Esophagus muscularis mucosa (tissue), 4 donors: Measurements from ENCODE around the gene ADAM19. TPM values are rescaled to one million over a fixed set of nuclear protein-coding genes. Genes with fewer than 3 reads are reported as not detected.

Source experiments
- DNase-seq: peaks from one replicate; pipeline ENCODE4 v3.0.0-alpha.2; 2017; ENCODE audit errors: extremely low spot score
- H3K27ac ChIP-seq, 4 donors: fragments of 200-600 bp; sonication (generic); replicated peaks in 1 of 4; 1 replicate in 3 of 4; 2 replicates in 1 of 4; pipeline ENCODE4 v1.5.1; 2016 to 2019; ENCODE audit warnings: mild to moderate bottlenecking in 1 of 4
- H3K27me3 ChIP-seq, 4 donors: fragments of 200-600 bp; sonication (generic); one replicate each; pipeline versions ENCODE4 v1.5.1 to v1.6.0; 2016 to 2019
- H3K36me3 ChIP-seq, 4 donors: fragments of 200-600 bp; sonication (generic); one replicate each; pipeline ENCODE4 v1.5.1; 2016 to 2019
- H3K4me1 ChIP-seq, 4 donors: fragments of 200-600 bp; sonication (generic); one replicate each; pipeline ENCODE4 v1.5.1; 2016 to 2019
- H3K4me3 ChIP-seq, 4 donors: fragments of 200-600 bp; sonication (generic); 1 replicate in 2 of 4; 2 replicates in 2 of 4; pipeline ENCODE4 v1.5.1; 2016 to 2019; ENCODE audit warnings: mild to moderate bottlenecking in 4 of 4, moderate library complexity in 1 of 4
- H3K9me3 ChIP-seq, 4 donors: fragments of 200-600 bp; sonication (generic); 1 replicate in 3 of 4; 2 replicates in 1 of 4; pipeline ENCODE4 v1.5.1; 2016 to 2019
- EP300 ChIP-seq: sonication (generic); formaldehyde crosslinking; IDR thresholded peaks from one replicate; pipeline ENCODE4 v1.6.1; 2017; ENCODE audit warnings: antibody characterized with exemption
- POLR2A ChIP-seq: fragments of 450-650 bp; IDR thresholded peaks from one replicate; pipeline ENCODE4 v1.6.1; 2017; ENCODE audit warnings: antibody characterized with exemption, moderate library complexity, mild to moderate bottlenecking, low read depth
- POLR2AphosphoS5 ChIP-seq, 2 donors: sonication (generic); formaldehyde crosslinking; IDR thresholded peaks; one replicate each; pipeline ENCODE4 v1.6.1; 2017; ENCODE audit warnings: antibody characterized with exemption in 2 of 2
- WGBS: methylation state at CpG from one replicate; pipeline ENCODE4 v1.1.5; 2018; 5-methylcytosine and 5-hydroxymethylcytosine counted together
- intact Hi-C: fragments of 100-400 bp; cut with DNase I; formaldehyde crosslinking; loops from one replicate; pipeline ENCODE4 v1.15.1; 2023
- total RNA-seq, 4 donors: library from RNA; depleted of rRNA; stranded (reverse); fragments of >200 nt; gene quantifications; one replicate each; pipeline versions ENCODE4 v1.1.0 to v1.2.1, GENCODE V29; 2016
- TF ChIP-seq, protein P1 (sequence below), 3 experiments: fragments of 200-600 bp in 2 of 3; fragments of 450-650 bp in 1 of 3; sonication (generic) in 2 of 3; IDR thresholded peaks; one replicate each; pipeline ENCODE4 v1.5.1; 2017 to 2019; ENCODE audit warnings: antibody characterized with exemption in 3 of 3, mild to moderate bottlenecking in 2 of 3, moderate library complexity in 1 of 3

ADAM19 gene
- total RNA-seq, 4 donors from 2014 or later, result 25.0 to 43.6 (median 28.1) TPM

- Histone ChIP-seq H3K27me3 (peaks cover 0 to 3% (median 0%) of the 10 kb centered on the region in 4 donors), H3K4me3 (no peak overlapping the region), H3K36me3 (peaks cover 21 to 69% (median 21%) of the 10 kb centered on the region in 4 donors), H3K4me1 (peaks cover 10 to 64% (median 55%) of the 10 kb centered on the region in 4 donors), H3K9me3 (no peaks in the 10 kb centered on the region), H3K27ac (peak overlapping the region; percentile 60 to 84 (median 77))
- TF ChIP-seq, protein P1, sequence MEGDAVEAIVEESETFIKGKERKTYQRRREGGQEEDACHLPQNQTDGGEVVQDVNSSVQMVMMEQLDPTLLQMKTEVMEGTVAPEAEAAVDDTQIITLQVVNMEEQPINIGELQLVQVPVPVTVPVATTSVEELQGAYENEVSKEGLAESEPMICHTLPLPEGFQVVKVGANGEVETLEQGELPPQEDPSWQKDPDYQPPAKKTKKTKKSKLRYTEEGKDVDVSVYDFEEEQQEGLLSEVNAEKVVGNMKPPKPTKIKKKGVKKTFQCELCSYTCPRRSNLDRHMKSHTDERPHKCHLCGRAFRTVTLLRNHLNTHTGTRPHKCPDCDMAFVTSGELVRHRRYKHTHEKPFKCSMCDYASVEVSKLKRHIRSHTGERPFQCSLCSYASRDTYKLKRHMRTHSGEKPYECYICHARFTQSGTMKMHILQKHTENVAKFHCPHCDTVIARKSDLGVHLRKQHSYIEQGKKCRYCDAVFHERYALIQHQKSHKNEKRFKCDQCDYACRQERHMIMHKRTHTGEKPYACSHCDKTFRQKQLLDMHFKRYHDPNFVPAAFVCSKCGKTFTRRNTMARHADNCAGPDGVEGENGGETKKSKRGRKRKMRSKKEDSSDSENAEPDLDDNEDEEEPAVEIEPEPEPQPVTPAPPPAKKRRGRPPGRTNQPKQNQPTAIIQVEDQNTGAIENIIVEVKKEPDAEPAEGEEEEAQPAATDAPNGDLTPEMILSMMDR (IDR thresholded peaks at IDR 0.05), result no peak
- no peak for TF ChIP-seq EP300
- TF ChIP-seq POLR2AphosphoS5 (IDR thresholded peaks at IDR 0.05), result peak in 1 of 2 donors; percentile 12
- WGBS, result 40% methylated on average over 5 of the region's 5 CpGs
- no peak for DNase-seq
- intact Hi-C loops, result loop anchor here (1.0 to 2.0 kb wide), 2 partner anchors 45 to 112 kb away; no protein-coding TSS in a partner anchor
Observed at GRCh38 chr5:157477814-157478494, 97.6 kb downstream of the ADAM19 start.

DNA sequence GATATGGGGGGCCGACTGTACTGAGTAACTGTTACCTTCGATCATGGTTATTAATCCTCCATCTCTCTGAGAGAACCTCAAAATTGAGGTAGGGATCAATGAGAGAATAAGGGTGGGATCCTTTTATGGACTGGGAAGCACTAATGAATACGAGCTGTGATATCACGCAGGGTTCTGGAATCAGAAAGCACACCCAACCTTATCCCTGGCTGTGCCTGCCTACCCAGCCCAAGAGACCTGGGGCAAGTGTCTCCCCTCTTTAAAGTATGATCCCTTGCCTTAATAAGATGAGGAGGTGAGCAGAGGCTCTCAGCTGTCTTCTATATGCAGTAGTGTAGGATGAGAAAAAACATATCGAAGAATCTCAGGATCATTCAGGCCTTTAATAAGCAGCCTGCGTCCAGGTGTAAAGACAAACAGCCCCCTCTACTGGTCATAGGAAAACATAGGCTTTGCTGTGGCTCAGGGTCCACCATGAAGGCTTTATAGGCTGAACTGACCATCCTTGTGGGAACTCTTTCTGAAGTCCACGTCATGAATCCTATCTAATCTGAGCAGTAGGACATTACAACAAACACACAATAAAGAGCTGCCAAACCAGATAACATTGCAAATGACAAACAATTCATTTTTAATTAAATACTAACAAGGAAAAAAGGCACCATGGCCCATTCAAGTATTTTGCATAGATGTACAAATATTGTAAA is 98.7 kb downstream of the ADAM19 start:
- DNase-seq, result no peak
- H3K27me3 ChIP-seq, result peaks cover 0 to 3% (median 0%) of the 10 kb centered on the region in 4 donors

GRCh38 chr5:157475432-157475831 is 100.1 kb downstream of the ADAM19 start:
- Histone ChIP-seq H3K27me3 (peaks cover 0 to 3% (median 0%) of the 10 kb centered on the region in 4 donors), H3K36me3 (peaks cover 7 to 57% (median 11%) of the 10 kb centered on the region in 4 donors), H3K4me3 (no peak overlapping the region), H3K27ac (peak overlapping the region in 3 of 4 donors; percentile 11 to 42 (median 18)), H3K4me1 (peaks cover 10 to 67% (median 55%) of the 10 kb centered on the region in 4 donors), H3K9me3 (no peaks in the 10 kb centered on the region)
- DNase-seq, result no peak
- intact Hi-C loops, result no loop called here
- no peak for TF ChIP-seq POLR2AphosphoS5 (IDR thresholded peaks at IDR 0.05)
- TF ChIP-seq EP300, result no peak
- 89% methylated on average over 3 of the region's 3 CpGs for WGBS

More for the DNA sequence above, 98.7 kb downstream of the ADAM19 start:
- peaks cover 17 to 72% (median 24%) of the 10 kb centered on the region in 4 donors for H3K36me3 ChIP-seq
- no peaks in the 10 kb centered on the region for H3K9me3 ChIP-seq
- intact Hi-C loops, result loop anchor here (1.0 to 2.0 kb wide), 2 partner anchors 44 to 111 kb away; no protein-coding TSS in a partner anchor
- H3K4me3 ChIP-seq, result no peak overlapping the region
- peaks cover 10 to 64% (median 55%) of the 10 kb centered on the region in 4 donors for H3K4me1 ChIP-seq
- peak in 1 of 2 donors; percentile 20 for TF ChIP-seq POLR2AphosphoS5 (IDR thresholded peaks at IDR 0.05)
- no peak for TF ChIP-seq POLR2A
- no peak for TF ChIP-seq EP300
- TF ChIP-seq, protein P1 (IDR thresholded peaks at IDR 0.05), result peak; percentile 73 to 82 (median 79)
- 61% methylated on average over 7 of the region's 7 CpGs for WGBS
- H3K27ac ChIP-seq, result peak overlapping the region; percentile 60 to 84 (median 77)

- Histone ChIP-seq H3K27me3 (peaks cover 0 to 3% (median 0%) of the 10 kb centered on the region in 4 donors), H3K4me1 (peaks cover 10 to 59% (median 46%) of the 10 kb centered on the region in 4 donors), H3K9me3 (no peaks in the 10 kb centered on the region), H3K36me3 (peaks cover 0 to 44% (median 6%) of the 10 kb centered on the region in 4 donors), H3K4me3 (no peak overlapping the region), H3K27ac (peak overlapping the region in 2 of 4 donors; percentile 18 to 42)
- TF ChIP-seq EP300 (no peak), POLR2AphosphoS5 (IDR thresholded peaks at IDR 0.05) (no peak), POLR2A (no peak)
- TF ChIP-seq, protein P1 (IDR thresholded peaks at IDR 0.05), result no peak
- WGBS, result 75% methylated on average over 6 of the region's 7 CpGs
- no peak for DNase-seq
- intact Hi-C loops, result no loop called here
Observed at GRCh38 chr5:157473383-157474320, 101.9 kb downstream of the ADAM19 start.
